CD4-positive, alpha-beta T cell treated with Interleukin-17A for 1 hour (primary cell): Measurements from ENCODE around the gene ZFPM1.
"Not testable (repeated sequence)": the region's sequence is repeated elsewhere in the genome, so short reads cannot be mapped to it uniquely, and the experiment has no call there.

Source experiments
- DNase-seq: peaks from one replicate; pipeline ENCODE4 v3.0.0-alpha.2; 2020

ZFPM1 gene

GRCh38 chr16:88453217-88453531 is at the start of gene ZFPM1:
Gene ZFPM1, plus strand, starts transcription at chr16:88453280. Its CDS starts 359 bp downstream, at chr16:88453639.
- no peak for DNase-seq

GRCh38 chr16:88403794-88404581 is 49.1 kb upstream of the ZFPM1 start:
- DNase-seq: no peak

- DNase-seq: no peak
These were observed 48.3 kb upstream of the ZFPM1 start for GRCh38 chr16:88404769-88405168.

- DNase-seq: no peak
These were observed 47.6 kb upstream of the ZFPM1 start for GRCh38 chr16:88405216-88406060.

- DNase-seq: no peak
These were observed 46.7 kb upstream of the ZFPM1 start for GRCh38 chr16:88406096-88407041.

DNA sequence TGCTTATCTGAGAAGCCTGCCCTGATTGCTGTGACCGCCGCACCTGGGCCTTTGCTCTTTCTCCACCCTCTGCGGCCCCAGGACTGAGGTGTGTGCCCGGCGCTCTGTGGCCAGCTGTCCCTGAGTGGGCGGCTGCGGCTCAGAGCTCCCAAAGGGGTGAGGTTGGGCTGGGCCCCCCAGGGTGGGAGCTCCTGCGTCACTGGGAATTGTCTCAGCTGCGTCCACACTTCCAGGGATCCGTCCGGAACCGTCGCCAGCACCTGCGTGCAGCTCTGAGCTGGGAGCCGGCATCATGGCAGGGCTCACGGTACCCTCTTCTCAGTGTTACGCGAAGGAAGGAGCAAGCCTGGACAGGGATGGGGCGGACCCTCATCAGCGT is 46.0 kb upstream of the ZFPM1 start:
- no peak for DNase-seq

DNA sequence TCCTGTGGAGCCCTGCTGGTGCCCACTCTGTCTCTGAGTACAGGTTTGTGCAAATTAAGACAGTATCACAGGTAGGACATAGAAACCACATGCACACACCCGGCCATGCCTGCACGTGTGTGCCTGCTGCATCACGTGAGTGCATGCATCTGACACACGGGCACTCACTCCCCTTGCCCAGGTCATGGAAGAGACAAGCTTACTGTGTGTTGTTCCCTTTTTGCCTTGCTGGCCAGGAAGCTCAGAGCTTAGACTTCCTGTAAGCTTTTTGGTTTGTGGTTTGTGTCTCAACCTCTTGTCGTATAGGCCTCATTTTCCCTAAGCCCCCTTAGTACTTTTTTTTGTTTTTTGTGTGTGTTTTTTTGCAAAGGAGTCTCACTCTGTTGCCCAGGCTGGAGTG is 45.3 kb upstream of the ZFPM1 start:
- DNase-seq: no peak

DNA sequence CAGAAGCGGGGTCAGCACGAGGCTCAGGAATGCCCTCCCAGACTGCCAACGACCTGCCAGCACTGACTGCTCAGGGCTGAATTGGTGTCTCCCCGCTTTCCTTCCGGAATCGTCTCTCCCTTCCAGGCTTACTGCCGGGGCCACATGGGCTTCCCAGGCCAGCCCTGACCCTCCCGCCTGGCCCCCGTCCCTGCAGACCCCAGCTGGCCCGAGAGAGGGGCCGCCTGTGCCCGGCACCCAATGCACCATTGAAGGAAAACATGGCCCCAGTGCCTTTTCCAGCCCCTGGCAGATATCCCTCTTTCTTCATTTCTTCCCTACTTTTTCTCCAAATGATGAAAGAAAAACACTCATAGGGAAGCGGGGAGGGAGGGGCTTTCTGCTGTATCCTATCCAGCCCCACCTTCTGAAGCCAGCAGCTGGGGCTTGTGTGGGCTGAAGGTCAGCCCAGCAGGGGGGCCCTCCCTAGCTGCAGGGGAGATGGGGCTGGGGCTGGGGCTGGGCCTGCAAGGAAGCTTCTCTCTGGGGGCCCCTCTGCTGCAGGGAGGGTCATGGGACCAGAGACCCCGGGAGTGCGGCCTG is 44.4 kb upstream of the ZFPM1 start:
- DNase-seq: no peak

GRCh38 chr16:88409296-88410065 is 43.6 kb upstream of the ZFPM1 start:
- no peak for DNase-seq

GRCh38 chr16:88410297-88410968 is 42.6 kb upstream of the ZFPM1 start:
- DNase-seq: not testable (repeated sequence)

DNA sequence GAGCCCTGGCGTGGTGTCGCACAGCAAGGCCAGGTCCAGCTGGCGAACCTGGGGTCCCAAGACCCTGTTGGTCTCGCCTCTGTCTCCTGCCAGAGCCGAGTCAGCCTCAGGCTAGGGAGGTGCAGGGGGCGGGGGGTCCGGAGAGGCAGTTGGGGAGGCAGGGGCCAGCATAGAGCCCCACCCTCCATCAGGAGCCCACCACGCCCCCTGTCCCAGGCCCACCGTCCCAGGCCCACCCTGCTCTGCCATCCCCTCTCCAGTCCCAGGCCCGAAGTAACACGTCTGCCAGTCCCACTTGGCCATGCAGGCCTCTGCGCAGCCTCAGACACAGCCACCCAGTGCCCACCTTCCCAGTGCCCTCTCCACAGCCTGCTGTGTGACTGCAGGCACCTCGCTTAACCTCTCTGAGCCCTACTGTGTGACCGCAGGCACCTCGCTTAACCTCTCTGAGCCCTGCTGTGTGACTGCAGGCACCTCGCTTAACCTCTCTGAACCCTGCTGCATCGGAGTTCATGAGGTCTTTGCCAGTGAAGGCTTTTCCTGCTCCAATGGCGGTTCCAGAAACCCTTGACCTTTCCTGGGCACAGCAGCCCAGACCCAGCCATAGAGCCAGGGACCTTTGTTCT is 41.0 kb upstream of the ZFPM1 start:
- DNase-seq: no peak

DNA sequence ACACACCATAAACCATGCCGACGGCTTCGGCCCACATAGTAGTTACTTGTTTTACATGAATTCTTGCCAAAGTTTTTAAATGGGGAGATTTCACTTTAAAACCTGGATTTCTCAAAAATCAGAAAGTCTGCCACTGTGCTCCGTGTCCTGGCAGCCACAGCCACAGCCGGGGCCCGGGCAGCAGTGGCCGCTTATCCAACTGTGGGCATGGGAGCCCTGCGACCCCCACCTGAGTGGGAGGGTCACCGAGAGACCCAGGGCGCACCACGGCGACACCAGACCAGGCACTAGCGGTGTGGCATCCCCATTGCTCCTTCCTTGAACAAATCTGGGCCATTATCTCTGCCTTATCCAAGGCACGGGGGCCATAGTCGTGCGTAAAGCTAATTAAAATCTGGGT is 40.3 kb upstream of the ZFPM1 start:
- no peak for DNase-seq

GRCh38 chr16:88413231-88413630 is 39.8 kb upstream of the ZFPM1 start:
- DNase-seq: no peak

- DNase-seq: no peak
These were observed 39.4 kb upstream of the ZFPM1 start for GRCh38 chr16:88413631-88414030.

DNA sequence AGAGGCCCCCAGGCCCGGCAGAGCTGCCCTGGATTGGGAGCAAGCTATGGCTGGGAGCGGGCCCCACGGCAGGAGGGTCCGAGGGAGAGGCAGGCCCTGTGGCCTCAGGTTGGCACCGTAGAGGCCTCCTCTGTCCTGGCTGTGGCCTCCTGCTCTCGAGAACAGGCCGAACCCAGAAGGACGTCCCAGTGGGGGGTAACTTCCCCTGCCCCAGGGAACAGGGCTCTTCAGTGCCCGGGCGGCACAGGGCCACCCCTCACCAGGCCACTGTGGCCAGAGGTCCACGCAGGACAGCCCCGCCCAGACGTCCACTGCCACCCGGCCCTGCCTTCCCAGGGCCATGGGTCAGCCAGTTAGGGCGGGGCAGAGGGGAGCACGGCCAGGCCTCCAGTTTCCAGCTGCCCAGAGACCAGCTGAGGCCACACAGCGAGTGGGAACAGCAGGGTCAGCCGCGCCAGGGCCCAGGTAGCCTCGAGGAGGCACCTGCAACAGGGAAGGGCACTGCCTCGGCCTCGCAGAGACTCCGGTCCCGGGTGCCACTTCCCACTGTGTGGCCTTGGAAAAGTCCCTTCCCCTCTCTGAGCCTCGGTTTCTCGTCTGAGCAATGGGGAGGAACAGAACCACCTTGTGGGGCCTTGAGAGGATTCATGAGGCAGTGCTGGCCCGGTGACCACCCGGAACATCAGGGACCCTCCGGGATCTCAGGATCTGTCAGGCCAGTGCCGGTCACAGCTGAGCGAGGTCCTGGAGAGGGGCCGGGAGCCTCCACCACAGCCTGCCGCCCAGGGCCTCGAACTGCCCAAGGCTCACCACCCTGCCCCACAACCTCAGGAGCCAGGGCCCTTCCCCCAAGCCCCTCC is 38.3 kb upstream of the ZFPM1 start:
- no peak for DNase-seq

- DNase-seq: no peak
These were observed 37.7 kb upstream of the ZFPM1 start for GRCh38 chr16:88415381-88415705.

GRCh38 chr16:88415713-88416323 is 37.3 kb upstream of the ZFPM1 start:
- DNase-seq: no peak

DNA sequence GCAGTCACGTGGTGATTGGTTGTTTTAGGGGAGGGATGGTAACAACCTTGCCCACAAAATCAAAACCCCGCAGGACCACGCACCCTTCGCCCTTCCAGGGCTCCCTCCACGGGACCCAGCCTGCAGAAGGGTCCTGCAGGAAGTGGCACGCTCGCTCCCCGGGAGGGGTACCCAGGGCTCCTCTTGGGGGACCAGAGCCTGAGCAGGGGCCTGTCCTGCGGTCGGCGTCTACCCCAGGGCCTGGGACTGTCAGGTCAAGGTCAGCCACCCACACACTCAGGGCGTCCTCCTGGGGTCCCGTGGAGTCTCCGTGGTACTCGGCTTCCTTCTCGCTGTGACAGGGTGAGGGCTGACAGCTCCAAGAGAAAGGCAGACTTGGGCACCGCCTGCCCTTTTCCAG is 36.4 kb upstream of the ZFPM1 start:
- no peak for DNase-seq

DNA sequence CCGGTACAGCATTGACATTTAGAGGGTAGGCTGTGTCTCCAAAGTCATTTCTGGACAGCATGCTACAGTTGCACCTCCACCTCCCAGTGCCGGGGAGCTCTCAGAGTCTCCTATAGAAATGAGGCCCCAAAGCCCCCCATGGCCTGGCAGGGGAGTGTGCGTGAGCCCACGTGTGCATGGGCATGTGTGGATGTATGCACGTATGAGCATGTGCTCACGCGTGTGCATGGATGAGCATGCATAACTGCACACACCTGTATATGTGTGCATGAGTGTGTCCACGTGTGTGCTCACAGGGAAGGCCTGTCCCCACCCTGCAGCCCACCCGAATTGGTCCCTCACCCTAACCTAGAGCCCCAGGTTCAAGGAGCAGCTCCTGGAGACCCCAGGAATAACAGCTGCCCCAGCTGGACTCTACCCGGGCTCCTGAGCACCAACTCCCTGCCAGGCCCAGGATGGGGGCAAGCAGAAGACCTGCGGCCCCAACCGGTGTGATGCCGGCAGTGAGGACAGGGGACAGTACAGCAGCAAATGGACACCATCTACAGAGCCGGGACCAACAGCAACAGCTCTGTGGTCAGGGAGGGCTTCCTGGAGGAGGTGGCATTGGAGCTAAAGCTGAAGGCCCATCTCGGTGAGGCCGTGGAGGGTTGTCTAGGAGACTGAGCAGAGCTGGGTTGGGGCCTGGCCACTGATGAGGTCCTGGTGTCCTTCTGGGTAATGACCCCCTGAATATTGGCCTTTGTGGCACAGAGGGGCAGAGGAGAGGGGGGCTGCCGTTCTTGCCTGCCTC is 35.2 kb upstream of the ZFPM1 start:
- DNase-seq: no peak
